CD4-positive, alpha-beta T cell treated with Interleukin-4 for 1 hour (primary cell): Measurements from ENCODE around the gene ADAMTSL2.
"Not testable (repeated sequence)": the region's sequence is repeated elsewhere in the genome, so short reads cannot be mapped to it uniquely, and the experiment has no call there.

Experiments
- DNase-seq, 2 donors: peaks; one replicate each; pipeline ENCODE4 v3.0.0-alpha.2; 2020 to 2022

The ADAMTSL2 gene

DNA sequence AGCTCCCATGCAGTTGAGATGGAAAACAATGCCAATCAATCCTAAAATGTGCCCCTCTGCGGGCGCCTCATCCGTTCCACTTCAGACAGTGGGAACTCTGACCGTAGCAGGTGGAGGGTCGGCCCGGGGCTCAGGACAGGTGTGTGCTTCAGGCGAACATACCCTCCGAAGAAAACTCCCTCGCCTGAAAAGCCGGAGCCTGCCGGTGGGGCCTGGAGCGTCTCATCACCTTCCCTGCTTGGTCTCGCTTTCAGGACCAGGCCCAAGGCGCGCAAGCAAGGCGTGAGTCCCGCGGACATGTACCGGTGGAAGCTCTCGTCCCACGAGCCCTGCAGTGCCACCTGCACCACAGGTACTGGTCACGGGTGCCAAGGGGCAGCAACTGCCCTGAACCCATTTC lies 26.4 kb downstream of the ADAMTSL2 start:
- no peak for DNase-seq

DNA sequence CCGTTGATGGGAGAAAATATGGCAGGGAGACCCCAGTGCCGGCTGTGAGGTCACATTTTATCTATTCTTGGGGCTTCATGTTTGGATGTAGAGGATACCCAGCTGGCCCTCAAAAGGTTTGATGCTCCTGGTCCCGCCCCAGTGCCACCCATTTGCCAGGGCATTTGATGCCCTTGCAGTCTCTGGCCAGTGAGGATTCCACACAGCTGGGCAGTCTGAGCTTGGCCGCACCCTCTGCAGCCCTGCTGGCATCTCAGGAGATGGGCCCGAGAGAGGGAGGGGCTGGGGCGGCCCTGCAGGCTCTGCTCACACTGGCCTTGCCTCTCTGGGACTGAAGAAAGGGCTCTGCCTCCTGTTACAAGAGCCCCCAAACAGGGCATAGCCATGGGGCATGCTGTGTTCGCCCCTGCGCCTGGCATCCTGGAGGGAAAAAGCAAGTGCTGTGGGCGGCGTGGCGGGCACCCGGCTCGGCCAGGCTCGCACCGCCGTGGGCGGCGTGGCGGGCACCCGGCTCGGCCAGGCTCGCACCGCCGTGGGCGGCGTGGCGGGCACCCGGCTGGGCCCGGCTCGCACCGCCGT lies 27.6 kb downstream of the ADAMTSL2 start:
- no peak for DNase-seq

DNA sequence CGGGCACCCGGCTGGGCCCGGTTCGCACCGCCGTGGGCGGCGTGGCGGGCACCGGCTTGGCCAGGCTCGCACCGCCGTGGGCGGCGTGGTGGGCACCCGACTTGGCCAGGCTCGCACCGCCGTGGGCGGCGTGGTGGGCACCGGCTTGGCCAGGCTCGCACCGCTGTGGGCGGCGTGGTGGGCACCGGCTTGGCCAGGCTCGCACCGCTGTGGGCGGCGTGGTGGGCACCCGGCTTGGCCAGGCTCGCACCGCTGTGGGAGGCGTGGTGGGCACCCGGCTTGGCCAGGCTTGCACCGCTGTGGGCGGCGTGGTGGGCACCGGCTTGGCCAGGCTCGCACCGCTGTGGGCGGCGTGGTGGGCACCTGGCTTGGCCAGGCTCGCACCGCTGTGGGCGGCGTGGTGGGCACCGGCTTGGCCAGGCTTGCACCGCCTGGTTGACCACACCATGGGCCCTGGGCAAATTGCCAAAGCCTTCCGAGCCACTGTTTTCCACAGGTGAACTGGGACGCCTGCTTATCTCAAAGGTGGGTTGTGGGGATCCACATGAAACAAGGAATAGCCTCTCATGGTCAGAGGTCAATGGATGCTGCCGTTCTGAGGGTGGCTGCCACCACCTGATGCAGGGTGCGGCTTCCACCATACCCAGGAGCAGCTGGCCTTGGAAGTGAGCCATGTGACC lies 28.2 kb downstream of the ADAMTSL2 start:
- no peak for DNase-seq

DNA sequence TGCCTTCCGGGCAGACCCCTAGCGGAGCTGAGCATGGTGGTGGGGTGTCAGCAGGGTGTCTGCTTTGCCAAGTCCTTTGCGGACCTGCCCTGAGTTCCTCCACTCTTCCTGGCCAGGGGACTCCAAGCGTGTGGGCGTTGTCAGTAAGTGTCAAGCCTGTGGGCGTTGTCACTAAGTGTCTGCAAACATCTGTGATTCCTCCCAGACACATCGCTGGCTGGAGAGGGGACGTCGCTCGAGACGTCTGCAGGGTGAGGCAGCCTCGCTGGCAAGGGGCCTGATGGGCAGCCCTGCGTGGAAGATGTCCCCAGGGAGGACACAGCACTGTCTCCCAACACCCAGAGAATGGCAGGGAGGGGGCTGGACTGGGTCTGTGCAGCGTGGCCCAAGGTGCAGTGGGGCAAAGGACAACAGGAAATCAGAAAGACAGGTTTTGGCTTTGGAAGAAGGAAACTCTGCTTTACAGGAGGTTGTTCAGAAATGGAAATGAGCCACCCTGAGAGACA lies 28.8 kb downstream of the ADAMTSL2 start:
- DNase-seq = no peak

DNA sequence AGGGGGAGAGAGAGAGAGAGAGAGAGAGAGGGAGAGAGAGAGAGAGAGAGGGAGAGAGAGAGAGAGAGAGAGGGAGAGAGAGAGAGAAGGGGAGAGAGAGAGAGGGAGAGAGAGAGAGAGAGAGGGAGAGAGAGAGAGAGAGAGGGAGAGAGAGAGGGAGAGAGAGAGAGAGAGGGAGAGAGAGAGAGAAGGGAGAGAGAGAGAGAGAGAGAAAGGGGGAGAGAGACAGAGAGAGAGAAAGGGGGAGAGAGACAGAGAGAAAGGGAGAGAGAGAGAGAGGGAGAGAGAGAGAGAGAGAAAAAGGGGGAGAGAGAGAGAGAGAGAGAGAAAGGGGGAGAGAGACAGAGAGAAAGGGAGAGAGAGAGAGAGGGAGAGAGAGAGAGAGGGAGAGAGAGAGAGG lies 29.3 kb downstream of the ADAMTSL2 start:
- not testable (repeated sequence) for DNase-seq

DNA sequence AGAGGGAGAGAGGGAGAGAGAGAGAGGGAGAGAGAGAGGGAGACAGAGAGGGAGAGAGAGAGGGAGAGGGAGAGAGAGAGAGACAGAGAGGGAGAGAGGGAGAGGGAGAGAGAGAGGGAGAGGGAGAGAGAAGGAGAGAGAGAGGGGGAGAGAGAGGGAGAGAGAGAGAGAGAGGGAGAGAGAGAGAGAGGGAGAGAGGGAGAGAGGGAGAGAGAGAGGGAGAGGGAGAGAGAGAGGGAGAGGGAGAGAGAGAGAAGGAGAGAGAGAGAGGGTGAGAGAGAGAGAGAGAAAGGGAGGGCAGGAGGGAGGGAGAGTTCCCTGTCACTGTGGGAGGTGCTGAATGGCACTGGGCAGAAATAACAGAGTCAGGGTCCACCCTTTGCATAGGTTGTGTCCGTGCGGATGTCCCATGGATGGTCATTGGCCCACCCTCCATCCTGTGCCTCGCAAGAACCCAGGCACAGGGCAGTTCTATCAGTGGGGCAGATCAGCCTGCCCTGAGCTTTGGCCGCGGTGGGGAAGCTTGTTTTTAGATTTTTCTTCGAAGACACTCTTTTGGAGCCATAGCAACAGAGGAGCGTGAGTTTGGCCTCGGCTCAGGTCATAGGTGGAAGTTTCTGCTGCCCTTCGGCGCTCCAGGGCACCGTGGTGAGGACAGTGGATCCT lies 30.1 kb downstream of the ADAMTSL2 start:
- DNase-seq = no peak

DNA sequence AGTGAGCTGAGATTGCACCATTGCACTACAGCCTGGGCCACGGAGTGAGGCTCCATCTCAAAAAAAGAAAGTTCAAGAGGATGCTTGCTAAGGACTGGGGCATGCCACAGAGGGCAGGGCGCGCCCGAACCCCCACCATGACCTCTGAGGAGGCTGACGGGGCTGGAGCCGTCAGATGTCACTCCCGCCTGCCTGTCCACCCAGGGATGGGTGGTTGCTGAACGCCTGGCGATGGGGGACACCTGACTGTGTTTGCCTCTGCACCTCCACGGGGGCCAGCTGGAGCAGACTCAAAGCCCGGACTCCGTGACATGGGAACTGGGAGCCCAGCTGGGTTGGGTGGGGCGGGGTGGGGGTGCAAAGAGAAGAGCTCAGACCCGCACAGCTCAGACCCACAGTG lies 31.9 kb downstream of the ADAMTSL2 start:
- no peak for DNase-seq

DNA sequence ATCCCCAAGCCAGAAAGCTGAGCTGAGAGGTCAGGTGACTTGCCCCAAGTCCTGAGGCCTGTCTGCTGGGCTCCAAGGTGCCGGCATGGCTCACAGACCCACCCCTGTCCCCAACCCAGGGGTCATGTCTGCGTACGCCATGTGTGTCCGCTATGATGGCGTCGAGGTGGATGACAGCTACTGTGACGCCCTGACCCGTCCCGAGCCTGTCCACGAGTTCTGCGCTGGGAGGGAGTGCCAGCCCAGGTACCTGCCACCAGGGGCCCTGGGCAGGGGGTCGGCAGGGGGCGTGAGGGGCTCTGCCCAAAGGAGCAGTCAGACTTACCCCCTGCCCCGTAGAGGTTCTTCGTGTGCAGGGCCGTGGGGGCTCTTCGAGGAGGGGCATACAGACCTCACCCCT lies 32.3 kb downstream of the ADAMTSL2 start:
- DNase-seq = no peak

DNA sequence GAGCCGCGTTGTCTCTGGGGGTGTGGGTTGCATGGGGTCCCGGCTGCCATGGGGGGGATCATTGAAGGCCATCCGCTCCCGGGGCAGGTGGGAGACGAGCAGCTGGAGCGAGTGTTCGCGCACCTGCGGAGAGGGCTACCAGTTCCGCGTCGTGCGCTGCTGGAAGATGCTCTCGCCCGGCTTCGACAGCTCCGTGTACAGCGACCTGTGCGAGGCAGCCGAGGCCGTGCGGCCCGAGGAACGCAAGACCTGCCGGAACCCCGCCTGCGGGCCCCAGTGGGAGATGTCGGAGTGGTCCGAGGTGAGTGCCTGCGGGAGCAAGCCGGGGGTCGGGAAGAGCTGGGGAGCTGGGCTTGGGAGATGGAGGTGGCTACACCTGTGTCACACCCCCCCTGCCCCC lies 33.7 kb downstream of the ADAMTSL2 start:
- no peak for DNase-seq

DNA sequence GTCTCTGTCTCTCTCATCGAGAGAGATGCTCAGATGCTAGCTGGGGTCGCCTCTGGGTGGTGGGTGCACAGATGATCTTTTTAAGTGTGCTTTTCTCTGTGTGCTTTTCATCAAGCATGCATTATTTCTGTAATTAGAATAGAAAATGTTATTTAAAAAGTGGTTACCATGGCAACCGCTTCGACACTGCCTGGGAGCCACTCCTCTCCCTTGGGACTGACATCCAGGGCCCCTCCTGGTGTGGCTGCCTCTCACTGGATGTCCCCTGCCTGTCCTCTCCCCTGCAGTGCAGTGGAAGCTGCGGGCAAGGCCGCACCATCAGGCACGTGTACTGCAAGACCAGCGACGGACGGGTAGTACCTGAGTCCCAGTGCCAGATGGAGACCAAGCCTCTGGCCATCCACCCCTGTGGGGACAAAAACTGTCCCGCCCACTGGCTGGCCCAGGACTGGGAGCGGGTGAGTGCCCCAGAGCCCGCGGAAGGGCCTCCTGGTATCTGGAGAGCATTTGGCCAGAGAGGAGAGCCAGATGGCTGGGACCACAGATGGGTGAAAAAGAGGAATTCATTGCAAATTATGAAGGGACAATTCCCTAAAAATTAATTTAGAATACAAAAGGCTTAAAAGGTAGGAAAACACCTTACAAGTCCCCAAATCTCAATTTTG lies 34.7 kb downstream of the ADAMTSL2 start:
- no peak for DNase-seq

DNA sequence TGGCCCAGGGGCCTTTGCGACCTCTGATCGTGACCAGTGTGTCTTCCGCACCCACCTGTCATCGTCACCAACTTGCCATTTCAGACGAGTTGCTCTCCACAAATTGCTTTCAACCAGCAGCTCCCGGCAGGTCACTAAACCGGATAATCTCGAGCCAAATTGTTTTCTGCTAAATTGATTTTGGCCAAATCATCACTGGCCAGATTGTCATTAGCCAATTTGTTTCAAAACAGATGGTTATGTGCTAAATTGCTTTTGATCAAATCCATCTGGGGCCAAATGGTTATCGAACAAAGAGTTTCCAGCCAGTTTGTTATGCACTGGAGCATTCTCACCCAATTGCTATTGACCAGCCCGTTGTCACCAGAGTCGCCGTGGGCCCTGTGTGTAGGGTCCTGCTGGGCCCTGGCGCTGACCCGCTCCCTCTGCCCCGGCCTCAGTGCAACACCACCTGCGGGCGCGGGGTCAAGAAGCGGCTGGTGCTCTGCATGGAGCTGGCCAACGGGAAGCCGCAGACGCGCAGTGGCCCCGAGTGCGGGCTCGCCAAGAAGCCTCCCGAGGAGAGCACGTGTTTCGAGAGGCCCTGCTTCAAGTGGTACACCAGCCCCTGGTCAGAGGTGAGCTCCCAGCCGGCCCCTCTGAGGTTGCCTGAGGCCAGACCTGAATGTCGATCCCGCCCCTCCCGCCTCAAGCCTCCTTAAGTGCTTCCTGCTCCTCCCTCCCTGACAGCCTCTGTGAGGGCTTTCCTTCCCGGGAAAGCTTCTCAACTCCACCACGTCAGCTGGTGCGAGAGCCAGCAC lies 35.6 kb downstream of the ADAMTSL2 start:
- no peak for DNase-seq

DNA sequence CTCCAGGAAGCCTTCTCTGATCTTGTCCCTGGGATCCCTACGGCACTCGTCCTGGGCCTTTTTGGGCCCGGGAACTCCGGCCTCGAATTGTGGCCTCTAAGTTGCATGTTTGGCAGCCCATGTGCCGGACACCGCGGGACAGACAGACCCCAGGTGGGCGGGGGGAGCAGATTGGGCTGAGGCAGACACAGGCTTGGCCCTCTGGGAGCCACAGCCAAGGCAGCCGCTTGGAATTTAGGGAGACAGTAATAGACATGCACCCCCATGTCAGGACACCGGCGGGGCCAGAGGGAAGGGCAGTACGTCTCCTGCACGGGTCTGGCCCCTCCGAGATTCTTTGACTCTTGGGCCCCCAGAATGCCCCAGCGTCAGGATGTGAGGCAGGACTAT lies 36.2 kb downstream of the ADAMTSL2 start:
- DNase-seq = no peak

DNA sequence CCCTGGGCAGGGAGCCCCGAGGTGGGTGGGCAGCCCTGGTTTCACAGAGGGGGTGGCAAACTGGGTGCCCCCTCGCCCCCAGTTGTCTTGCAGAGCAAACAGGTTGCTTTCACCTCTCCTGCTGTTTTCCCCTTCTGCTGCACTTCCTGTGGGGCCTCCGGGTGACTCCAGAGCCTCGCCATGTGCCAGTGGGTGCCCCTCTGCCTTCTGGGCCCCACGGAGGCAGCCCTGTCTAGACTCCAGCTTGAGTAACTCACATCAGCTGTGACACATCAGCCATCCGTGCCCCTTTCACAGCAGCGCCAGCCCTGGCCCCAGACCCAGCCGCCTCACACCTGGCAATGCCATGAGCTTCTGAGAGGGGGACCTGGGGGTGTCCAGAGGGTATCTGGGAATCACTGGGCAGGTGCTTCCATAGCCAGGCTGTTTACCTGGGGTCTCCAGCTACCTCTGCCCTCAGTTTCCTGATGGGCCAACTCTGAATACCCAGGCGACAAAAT lies 36.9 kb downstream of the ADAMTSL2 start:
- no peak for DNase-seq

DNA sequence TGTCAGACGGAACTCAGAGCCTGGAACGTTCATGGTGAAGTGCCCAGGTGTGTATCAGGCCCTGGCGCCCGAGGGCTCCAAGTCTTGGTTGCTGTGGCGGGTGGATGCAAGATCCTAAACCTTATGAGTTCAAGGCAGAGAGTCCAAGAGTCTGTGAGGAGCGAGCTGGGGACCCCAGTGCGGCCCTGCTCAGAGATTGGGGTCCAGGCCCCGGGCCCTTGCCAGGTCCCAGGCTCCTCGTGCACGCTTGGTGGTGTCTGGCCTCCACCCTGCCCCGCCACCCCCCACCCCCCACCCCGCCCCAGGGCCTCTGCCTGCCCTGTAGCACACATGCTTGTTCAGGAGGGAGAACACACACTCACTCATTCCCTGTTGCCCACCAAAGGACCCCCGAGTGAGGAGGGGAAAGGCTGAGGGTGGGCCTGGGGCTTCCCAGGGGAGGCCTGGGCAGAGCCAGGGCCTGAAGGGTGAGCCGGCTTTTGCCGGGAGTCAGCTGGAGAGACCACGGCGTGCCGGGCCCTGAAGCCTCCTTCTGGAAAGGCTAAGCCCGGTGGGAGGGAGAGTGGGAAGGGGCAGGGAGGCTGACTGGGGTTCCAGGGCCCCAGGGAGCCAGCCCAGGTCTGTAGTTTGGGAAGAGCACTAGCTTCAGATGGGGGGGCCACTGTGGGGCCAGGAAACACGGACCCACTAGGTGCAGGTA lies 37.5 kb downstream of the ADAMTSL2 start:
- DNase-seq = no peak

DNA sequence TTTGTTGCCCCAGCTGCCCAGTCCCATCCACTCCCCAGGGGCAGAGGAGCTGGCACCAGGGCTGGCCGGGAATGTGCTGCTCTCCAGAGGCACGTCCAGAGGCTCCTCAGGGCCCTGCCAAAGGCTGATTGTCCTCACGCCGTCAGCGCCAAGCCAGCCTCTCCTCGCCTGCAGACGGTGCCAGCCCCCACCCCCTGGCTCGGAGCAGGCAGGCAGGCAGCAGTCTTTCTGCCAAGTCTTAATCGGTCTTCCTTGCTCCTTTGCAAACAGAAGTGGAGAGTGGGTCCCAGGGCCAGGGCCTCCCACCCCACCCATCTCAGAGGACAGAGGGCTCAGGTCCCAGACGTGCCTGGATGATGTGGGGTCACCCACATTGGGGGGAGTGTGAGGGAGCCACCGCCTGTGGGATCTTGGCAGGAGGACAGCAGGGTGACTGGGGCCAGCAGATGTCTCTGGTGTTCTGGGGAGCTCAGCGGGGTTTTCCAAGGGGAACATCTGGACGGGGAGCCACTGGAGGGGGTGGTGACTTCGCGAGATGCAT lies 38.4 kb downstream of the ADAMTSL2 start:
- no peak for DNase-seq

DNA sequence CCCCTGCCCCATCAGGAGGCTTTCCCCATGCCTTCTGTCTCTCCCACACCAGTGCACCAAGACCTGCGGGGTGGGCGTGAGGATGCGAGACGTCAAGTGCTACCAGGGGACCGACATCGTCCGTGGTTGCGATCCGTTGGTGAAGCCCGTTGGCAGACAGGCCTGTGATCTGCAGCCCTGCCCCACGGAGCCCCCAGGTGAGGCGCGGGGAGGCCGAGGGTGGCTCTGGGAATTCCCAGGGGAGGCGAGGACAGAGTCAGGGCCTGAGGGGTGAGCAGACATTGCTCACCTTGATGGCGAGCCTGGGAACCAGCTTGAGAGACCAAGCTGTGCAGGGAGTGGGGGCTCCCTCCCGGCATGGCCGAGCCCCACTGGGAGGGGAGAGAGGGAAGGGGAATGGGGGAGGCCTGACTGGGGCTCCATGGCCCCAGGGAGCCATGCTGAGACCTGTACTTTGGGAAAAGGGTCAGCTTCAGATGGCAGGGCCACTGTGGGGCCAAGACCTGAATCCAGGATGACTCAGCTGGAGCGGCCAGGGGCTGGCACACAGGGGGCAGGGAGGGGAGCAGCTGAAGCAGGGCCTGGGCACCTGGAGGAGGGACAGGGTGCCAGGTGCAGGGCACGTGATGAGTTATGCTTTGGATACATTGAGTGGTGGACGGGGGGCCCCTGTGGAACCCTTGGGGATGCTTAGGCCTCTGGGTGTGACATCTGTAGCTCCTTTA lies 39.4 kb downstream of the ADAMTSL2 start:
- no peak for DNase-seq

DNA sequence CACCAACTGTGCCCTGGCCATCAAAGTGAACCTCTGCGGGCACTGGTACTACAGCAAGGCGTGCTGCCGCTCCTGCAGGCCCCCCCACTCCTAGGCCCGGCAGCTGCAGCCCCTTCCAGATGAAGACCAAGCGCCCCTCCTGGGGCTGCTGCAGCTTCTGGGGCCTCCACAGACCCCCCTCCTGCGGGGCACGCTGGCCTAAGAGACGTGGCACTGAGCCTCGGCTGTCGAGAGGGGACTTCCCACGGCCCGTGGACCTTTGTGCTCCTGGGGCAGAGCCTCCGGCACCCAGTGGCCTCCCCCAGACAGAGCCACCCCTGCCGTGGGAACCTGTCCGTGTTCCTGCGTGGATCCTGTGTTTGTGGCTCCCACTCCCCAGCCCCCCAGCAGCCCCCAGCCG lies 40.3 kb downstream of the ADAMTSL2 start:
- DNase-seq = no peak

DNA sequence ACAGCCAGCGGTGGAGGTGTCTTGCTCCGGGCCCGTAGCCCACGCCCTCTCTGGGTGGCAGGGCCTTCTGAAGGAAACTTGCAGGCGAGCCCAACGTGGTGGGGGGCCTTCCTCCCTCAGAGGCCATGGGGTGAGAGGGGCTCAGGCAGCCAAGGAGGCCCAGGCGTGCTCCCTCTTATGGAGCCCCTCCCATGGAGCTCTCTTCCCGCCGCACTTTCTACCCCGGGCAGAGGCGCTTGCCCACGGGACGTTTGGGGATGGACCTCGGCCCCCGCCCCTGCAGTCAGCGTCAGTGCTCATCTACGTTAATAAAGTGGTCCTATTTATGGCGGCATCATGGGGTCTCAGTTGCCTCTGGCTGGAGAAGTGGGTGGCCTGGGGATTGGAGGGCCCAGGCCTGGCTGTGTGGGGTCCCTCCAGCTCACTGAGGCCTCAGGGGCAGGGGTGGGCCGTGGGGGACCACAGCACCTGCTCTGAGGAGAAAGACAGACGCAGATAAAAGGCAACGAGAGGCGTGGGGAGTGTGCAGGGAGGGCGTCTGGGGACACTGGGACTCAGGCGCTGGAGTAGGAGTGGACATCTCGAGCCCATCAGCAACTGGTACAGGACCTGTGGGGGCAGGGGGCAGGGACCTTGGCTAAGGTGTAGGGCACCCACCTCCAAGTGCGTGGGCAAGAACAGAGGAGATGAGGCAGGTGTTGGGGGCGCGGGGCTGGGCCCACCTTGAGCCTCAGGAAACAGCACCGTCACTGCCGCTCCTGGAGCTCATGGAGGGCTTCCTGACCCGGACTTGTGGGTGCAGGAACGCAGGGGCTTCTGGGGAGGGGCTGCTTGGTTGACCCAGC lies 40.9 kb downstream of the ADAMTSL2 start:
- no peak for DNase-seq

DNA sequence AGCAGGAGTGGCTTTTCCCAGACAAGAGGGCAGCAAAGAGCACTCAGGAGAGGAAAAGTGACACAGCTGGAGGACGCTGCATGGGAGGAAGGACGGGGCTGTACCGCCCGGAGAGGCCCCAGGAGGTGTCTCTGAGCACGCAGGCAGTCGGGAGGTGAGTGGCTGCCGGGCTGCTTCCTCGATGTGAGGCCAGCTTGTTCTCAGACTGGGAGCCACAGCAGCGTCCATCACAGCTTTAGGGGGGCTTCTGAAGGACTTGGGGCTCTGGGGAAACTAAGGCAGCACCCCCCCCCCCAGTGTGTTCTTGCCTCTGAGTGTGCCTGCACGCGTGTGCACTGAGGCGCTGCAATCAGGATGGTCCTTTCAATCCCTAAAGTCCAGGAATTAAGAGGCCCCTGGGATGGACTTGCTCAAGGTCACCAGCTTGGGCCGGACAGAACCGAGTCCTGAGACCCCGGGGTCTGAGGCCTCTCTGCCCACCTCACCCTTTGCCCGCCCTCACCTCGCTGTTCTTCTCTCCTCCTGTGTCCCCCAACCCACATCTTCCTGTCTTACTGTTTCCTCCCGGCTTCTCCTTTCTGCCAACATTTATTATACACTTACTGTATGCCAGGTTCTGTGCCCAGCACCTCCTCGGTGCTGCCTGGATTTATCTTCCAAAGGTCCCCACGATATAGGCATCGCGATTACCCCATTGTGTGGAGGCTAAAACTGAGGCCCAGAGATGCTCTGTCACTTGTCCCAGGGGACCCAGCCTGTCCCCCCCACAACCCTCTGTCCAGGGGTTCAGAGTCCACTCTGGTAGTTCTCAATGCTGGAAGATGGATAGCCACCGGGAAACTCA lies 41.7 kb downstream of the ADAMTSL2 start:
- DNase-seq = no peak
